ES-I3 (cell line): ENCODE results near the gene CDKN2AIP.

ENCODE experiments used
- H3K36me3 ChIP-seq: 2 replicates; pipeline ENCODE4 v1.6.1; 2013; ENCODE audit warnings: mild to moderate bottlenecking, low read length, control low read depth, moderate library complexity; ENCODE audit not compliant: insufficient read depth
- H3K4me1 ChIP-seq: 2 replicates; pipeline ENCODE4 v1.6.1; 2013; ENCODE audit warnings: mild to moderate bottlenecking, control low read depth, low read length; ENCODE audit not compliant: insufficient read depth
- H3K9ac ChIP-seq: 2 replicates; pipeline ENCODE4 v1.6.1; 2013; ENCODE audit warnings: low read depth, mild to moderate bottlenecking, low read length, moderate library complexity
- H3K9me3 ChIP-seq: 2 replicates; pipeline ENCODE4 v1.6.1; 2013; ENCODE audit warnings: mild to moderate bottlenecking, low read length, moderate library complexity; ENCODE audit not compliant: control insufficient read depth, insufficient read depth

CDKN2AIP gene

GRCh38 chr4:183444214-183445096 is at the start of gene CDKN2AIP:
CDKN2AIP (plus strand) TSS chr4:183444636; CDS start chr4:183444798, 162 bp downstream.
- no peaks in the 10 kb centered on the region for H3K4me1 ChIP-seq
- H3K9me3 ChIP-seq, result no peaks in the 10 kb centered on the region
- peak within 1 kb of the TSS; percentile 73 for H3K9ac ChIP-seq
- H3K36me3 ChIP-seq, result peaks cover 13% of the 10 kb centered on the region

DNA sequence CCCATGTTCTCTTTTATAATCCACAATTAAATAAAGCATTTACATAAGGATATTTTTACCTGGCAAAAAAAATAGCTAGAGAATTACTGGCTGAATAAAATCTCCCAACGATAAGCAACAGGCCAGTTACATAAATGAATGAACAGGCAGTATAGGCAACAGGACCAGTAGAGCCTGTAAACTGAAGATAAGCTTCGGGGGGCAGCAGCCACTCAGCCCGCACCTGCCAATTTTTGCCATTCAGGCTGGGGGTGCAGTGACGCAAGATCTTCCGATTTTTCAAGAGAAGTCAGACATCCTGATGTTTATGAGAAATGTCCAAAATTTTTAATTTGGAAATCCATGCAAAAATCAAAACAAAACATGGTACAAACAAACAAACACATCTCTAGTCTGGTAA is 49.0 kb upstream of the CDKN2AIP start:
- Histone ChIP-seq H3K36me3 (no peaks in the 10 kb centered on the region), H3K4me1 (peaks cover 4% of the 10 kb centered on the region; the same call in 1 of the 2 replicates), H3K9ac (no peak overlapping the region), H3K9me3 (no peaks in the 10 kb centered on the region)

DNA sequence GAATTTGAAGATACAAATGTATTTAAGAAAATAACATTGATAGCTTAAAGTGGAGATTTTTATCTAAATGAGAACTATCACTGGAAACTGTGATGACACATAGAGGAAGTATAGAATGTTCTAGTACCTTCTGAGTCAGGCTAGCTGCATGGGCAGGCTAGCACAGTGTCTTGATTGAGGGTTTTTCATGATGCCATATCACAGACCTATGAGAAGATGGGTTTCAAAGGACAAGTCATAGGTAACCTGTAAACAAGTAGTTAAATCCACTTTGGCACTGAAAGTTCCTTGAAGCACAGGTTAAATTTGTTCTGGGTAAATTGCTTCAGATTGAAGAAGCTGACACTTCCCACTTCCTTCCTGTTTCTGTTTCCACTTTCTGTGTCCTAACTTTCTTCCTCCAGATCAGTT is 48.2 kb upstream of the CDKN2AIP start:
- Histone ChIP-seq H3K9ac (no peak overlapping the region), H3K9me3 (no peaks in the 10 kb centered on the region), H3K36me3 (no peaks in the 10 kb centered on the region)

DNA sequence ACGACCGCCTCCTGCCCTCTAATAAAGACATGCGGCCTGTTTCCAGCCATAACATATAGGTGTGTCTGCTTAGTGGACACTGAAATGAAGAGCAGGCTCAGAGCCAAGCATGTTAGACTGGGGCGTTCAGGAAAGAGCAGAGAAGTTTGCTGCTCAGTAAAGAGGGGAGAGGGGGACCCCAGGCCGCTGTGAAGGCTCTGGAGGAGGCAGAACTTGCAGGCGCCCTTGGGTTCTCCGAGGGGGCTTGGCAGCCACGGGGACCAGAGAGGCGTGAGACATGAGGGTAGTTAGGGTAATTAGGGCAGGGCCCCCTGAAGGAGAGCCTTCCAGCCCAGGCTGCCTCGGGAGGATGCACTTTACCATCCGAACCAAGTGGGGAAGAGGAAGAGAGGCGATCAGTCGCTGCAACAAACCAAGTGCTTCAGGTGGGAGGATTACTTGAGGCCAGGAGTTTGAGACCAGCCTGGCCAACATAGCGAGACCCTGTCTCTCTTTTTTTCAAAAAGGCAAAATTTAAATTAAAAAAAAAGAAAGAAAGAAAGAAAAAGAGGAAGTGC is 46.6 kb upstream of the CDKN2AIP start:
- no peaks in the 10 kb centered on the region for H3K36me3 ChIP-seq
- no peaks in the 10 kb centered on the region for H3K9me3 ChIP-seq
- H3K9ac ChIP-seq, result no peak overlapping the region; the same call in 1 of the 2 replicates
- peaks cover 4% of the 10 kb centered on the region; the same call in 1 of the 2 replicates for H3K4me1 ChIP-seq

More for the DNA sequence above, 48.2 kb upstream of the CDKN2AIP start:
- peaks cover 4% of the 10 kb centered on the region; the same call in 1 of the 2 replicates for H3K4me1 ChIP-seq

- Histone ChIP-seq H3K4me1 (peaks cover 4% of the 10 kb centered on the region; the same call in 1 of the 2 replicates), H3K9ac (peak overlapping the region; percentile 47), H3K9me3 (no peaks in the 10 kb centered on the region), H3K36me3 (no peaks in the 10 kb centered on the region)
Measured at GRCh38 chr4:183398298-183399125, 45.9 kb upstream of the CDKN2AIP start.

DNA sequence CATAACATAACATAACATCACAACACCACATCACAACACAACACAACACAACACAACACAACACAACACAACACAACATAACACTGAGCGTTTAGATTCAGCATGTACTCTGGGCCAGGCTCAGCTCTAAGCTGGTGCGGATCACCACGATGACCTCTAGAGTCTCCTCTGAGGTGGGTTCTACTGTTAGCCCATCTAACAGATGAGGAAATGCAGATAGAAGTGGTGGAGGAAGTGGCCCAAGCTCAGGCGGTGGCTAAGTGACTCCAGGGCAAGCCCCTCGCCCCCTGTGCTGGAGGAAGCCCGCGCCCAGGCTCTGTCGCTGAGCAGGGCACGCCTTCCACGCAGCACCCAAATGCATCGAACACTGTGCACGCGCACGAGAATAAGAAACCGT is 45.3 kb upstream of the CDKN2AIP start:
- Histone ChIP-seq H3K36me3 (no peaks in the 10 kb centered on the region), H3K9ac (peak overlapping the region; percentile 47; the same call in 1 of the 2 replicates), H3K9me3 (no peaks in the 10 kb centered on the region), H3K4me1 (peaks cover 4% of the 10 kb centered on the region; the same call in 1 of the 2 replicates)

DNA sequence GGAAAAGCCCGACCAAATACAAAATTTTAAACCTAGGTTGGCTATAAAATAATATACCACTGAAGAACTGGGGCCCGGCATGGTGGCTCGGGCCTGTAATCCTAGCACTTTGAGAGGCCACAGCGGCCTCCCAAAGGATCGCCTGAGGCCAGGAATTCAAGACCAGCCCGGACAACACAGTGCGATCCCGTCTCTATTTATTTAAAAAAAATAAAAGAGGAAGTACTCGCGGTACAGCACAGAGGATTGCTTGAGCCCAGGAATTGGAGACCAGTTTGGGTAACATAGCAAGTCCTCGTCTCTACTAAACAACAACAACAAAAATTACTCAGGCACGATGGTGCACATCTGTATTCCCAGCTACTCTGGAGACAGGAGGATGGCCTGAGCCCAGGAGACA is 44.8 kb upstream of the CDKN2AIP start:
- Histone ChIP-seq H3K4me1 (peaks cover under 1% of the 10 kb centered on the region; the same call in 1 of the 2 replicates), H3K9ac (no peak overlapping the region), H3K9me3 (no peaks in the 10 kb centered on the region), H3K36me3 (no peaks in the 10 kb centered on the region)

DNA sequence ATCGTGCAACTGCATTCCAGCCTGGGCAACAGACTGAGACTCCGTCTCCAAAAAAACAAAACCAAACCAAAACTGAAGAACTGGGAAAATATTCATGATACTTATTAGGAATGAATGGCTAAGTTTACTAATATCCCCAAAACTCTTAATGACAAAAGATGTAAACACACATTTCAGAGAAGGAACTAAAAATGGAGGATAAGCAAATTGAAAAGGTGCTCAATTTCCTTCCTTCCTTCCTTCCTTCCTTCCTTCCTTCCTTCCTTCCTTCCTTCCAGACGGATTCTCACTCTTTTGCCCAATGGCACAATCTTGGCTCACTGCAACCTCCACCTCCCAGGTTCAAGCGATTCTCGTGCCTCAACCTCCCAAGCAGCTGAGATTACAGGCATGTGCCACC is 44.4 kb upstream of the CDKN2AIP start:
- Histone ChIP-seq H3K9me3 (no peaks in the 10 kb centered on the region), H3K4me1 (no peaks in the 10 kb centered on the region), H3K9ac (no peak overlapping the region), H3K36me3 (no peaks in the 10 kb centered on the region)

DNA sequence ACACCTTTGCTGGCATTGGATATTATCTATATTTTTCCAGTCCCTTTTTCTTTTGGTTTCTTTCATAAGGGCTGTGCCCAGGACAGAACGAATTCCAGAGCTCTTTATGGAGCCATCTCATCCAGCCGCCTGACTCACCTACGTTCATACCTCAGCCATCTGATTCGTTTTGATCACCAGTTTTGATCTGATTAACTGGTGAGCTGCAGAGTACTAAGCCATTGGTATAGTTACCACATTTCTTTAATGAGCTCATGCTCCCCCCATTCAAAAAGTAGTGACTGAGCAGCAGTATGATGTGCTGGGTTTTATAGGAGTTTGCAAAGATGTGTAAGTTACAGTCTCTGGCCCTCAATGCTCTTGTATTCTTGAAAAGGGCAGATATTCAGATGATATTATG is 43.0 kb upstream of the CDKN2AIP start:
- no peak overlapping the region for H3K9ac ChIP-seq
- H3K4me1 ChIP-seq, result no peaks in the 10 kb centered on the region
- no peaks in the 10 kb centered on the region for H3K9me3 ChIP-seq
- no peaks in the 10 kb centered on the region for H3K36me3 ChIP-seq

GRCh38 chr4:183402771-183403170 is 41.7 kb upstream of the CDKN2AIP start:
- no peaks in the 10 kb centered on the region for H3K4me1 ChIP-seq

GRCh38 chr4:183403486-183403885 is 41.0 kb upstream of the CDKN2AIP start:
- Histone ChIP-seq H3K4me1 (no peaks in the 10 kb centered on the region), H3K9me3 (no peaks in the 10 kb centered on the region), H3K9ac (no peak overlapping the region), H3K36me3 (no peaks in the 10 kb centered on the region)

More at GRCh38 chr4:183402771-183403170, 41.7 kb upstream of the CDKN2AIP start:
- no peaks in the 10 kb centered on the region for H3K9me3 ChIP-seq
- no peak overlapping the region for H3K9ac ChIP-seq
- no peaks in the 10 kb centered on the region for H3K36me3 ChIP-seq

DNA sequence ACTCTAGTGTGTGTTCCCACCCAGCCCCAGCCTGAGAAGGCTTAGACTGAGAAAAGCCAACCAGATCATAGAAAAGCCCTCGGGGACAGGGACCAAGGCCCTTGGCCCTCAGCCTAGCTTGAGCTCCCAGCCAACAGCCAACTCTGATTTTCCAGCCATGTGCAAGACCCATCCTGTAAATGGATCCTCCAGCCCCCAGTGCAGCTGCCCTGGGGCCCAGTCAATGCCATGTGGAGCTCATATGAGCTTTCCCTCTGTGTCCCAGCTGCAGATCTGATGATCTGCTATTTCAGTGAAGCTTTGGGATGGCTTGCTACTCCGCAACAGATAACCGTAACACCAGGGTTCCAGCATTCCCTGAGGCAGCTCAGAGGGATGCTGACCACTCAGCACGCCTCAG is 40.5 kb upstream of the CDKN2AIP start:
- H3K9ac ChIP-seq, result no peak overlapping the region
- H3K36me3 ChIP-seq, result no peaks in the 10 kb centered on the region
- H3K9me3 ChIP-seq, result no peaks in the 10 kb centered on the region
- 0 out of 2 replicates have a peak, but pooled peaks cover 2% of the 10 kb centered on the region for H3K4me1 ChIP-seq

DNA sequence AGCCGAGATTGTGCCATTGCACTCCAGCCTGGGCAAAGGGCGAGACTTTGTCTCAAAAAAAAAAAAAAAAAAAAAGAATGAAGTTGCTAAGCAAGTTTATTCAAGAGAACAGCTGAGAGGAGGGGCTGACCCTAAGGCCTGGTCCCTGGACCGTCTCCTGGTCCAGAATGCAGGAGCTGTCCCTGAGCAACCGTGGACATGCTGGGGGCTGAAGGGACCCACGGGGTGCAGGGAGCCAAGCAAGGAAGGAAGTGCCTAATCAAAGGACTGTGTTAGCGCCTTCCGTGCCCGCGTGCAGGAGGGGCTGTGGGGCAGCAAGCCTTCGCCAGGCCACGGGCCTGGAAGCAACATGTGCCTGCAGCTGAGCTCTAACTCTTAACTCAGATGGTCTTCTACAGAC is 39.1 kb upstream of the CDKN2AIP start:
- no peaks in the 10 kb centered on the region for H3K9me3 ChIP-seq
- no peak overlapping the region for H3K9ac ChIP-seq
- no peaks in the 10 kb centered on the region for H3K36me3 ChIP-seq
- H3K4me1 ChIP-seq, result 0 out of 2 replicates have a peak, but pooled peaks cover 5% of the 10 kb centered on the region

DNA sequence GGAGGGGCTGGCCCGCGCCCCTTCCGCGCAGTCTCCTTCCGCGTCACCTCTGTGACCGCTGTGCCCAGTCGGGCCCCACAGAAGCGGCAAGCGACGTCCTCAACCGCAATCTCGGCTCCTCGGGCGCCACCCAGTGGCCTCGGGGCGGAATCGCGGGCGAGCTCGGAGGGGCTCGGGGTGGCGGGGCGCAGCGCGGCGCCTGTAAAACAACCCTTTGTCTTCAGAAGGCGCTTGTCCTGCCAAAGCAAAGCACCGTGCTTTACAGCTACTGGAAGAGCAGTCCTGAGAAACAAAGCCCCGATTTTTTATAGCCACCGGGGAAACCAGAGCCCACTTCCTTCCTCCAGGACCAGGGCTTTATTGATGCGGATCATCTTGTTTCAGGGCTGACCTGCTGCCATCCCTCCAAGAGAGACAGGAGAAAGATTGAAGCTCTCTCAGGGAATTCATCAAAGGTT is 37.3 kb upstream of the CDKN2AIP start:
- Histone ChIP-seq H3K9ac (peak overlapping the region; percentile 40), H3K4me1 (0 out of 2 replicates have a peak, but pooled peaks cover 5% of the 10 kb centered on the region), H3K9me3 (no peaks in the 10 kb centered on the region), H3K36me3 (no peaks in the 10 kb centered on the region)
